SK-N-SH (cell line): Measurements from ENCODE around the gene NPRL2. TPM values are rescaled to one million over a fixed set of nuclear protein-coding genes. Genes with fewer than 3 reads are reported as not detected.

ENCODE experiments used
- CTCF ChIA-PET: fragments of 300-600, 350-600 bp; formaldehyde crosslinking; extraction: SDS; loops from one replicate; lab custom pipeline; 2021; lab: Yijun Ruan, JAX
- POLR2A ChIA-PET: fragments of 350-600 bp; sonication (Branson Sonifier 250); formaldehyde crosslinking; extraction: SDS; loops from one replicate; lab custom pipeline; 2020; ENCODE audit warnings: antibody characterized with exemption, inconsistent platforms; lab: Yijun Ruan, JAX
- DNase-seq: peaks from one replicate; pipeline ENCODE4 v3.0.0; 2012
- H2AFZ ChIP-seq: fragments of 200-600 bp; sonication (generic); 2 replicates; pipeline ENCODE4 v1.8.1; 2016; ENCODE audit warnings: antibody characterized with exemption, mild to moderate bottlenecking, low read depth
- H3F3A ChIP-seq: fragments of 200-600 bp; sonication (generic); replicated peaks from 2 replicates; pipeline ENCODE3; 2016; ENCODE audit warnings: antibody characterized with exemption, mild to moderate bottlenecking; ENCODE audit not compliant: insufficient read depth
- H3K27ac ChIP-seq, 2 experiments: fragments of 200-500 bp in 1 of 2; fragments of 200-600 bp in 1 of 2; sonication (Bioruptor generic) in 1 of 2; sonication (generic), shearing (Covaris generic) in 1 of 2; 2 replicates each; pipeline versions ENCODE4 v1.5.1 to v1.6.1; 2014 to 2016; ENCODE audit warnings: low read depth in 2 of 2, inconsistent platforms in 1 of 2, low read length in 1 of 2, mild to moderate bottlenecking in 1 of 2, mixed read lengths in 1 of 2
- H3K27me3 ChIP-seq: fragments of 200-600 bp; sonication (generic), shearing (Covaris generic); 2 replicates; pipeline ENCODE4 v1.6.1; 2016; ENCODE audit warnings: mixed run types; ENCODE audit not compliant: insufficient read depth
- H3K36me3 ChIP-seq, 2 experiments: fragments of 200-500 bp in 1 of 2; fragments of 200-600 bp in 1 of 2; sonication (Bioruptor generic) in 1 of 2; sonication (generic) in 1 of 2; replicated peaks in 1 of 2; 2 replicates each; pipeline versions ENCODE3 to v1.5.1; 2014 to 2016; ENCODE audit warnings: low read length in 1 of 2, mild to moderate bottlenecking in 1 of 2; ENCODE audit not compliant: insufficient read depth in 2 of 2, control insufficient read depth in 1 of 2
- H3K4me1 ChIP-seq, 2 experiments: fragments of 200-500 bp in 1 of 2; fragments of 200-600 bp in 1 of 2; sonication (Bioruptor generic) in 1 of 2; sonication (generic), shearing (Covaris generic) in 1 of 2; 2 replicates each; pipeline versions ENCODE4 v1.5.1 to v1.6.1; 2014 to 2016; ENCODE audit warnings: low read depth in 1 of 2, low read length in 1 of 2, mixed run types in 1 of 2; ENCODE audit not compliant: insufficient read depth in 2 of 2, control insufficient read depth in 1 of 2
- H3K4me2 ChIP-seq: fragments of 200-600 bp; sonication (generic), shearing (Covaris generic); 2 replicates; pipeline ENCODE4 v1.6.1; 2017; ENCODE audit warnings: mixed run types
- H3K4me3 ChIP-seq, 2 experiments: fragments of 200-500 bp in 1 of 2; fragments of 200-600 bp in 1 of 2; sonication (Bioruptor generic) in 1 of 2; sonication (generic), shearing (Covaris generic) in 1 of 2; 2 replicates each; pipeline versions ENCODE4 v1.5.1 to v1.8.1; 2014 to 2016; ENCODE audit warnings: low read depth in 2 of 2, inconsistent platforms in 1 of 2, low read length in 1 of 2, mild to moderate bottlenecking in 1 of 2, mixed read lengths in 1 of 2, moderate library complexity in 1 of 2
- H3K79me2 ChIP-seq: fragments of 200-600 bp; sonication (generic); 2 replicates; pipeline ENCODE4 v1.8.1; 2017; ENCODE audit warnings: mild to moderate bottlenecking; ENCODE audit not compliant: insufficient read depth
- H3K9ac ChIP-seq: fragments of 200-600 bp; sonication (generic); 2 replicates; pipeline ENCODE4 v1.6.1; 2017; ENCODE audit warnings: mixed run types
- H3K9me2 ChIP-seq: fragments of 200-600 bp; sonication (generic); 2 replicates; pipeline ENCODE4 v1.6.1; 2017; ENCODE audit warnings: mixed run types
- H3K9me3 ChIP-seq: fragments of 200-600 bp; sonication (generic); 2 replicates; pipeline ENCODE4 v1.6.1; 2017; ENCODE audit warnings: mixed run types, mild to moderate bottlenecking, moderate library complexity
- H4K20me1 ChIP-seq: fragments of 200-600 bp; sonication (generic); 2 replicates; pipeline ENCODE4 v1.6.1; 2017; ENCODE audit warnings: mild to moderate bottlenecking, mixed run types; ENCODE audit not compliant: insufficient read depth
- ELF1 ChIP-seq: IDR thresholded peaks from 2 replicates; pipeline ENCODE4 v1.4.0; 2012
- EP300 ChIP-seq, 2 experiments: IDR thresholded peaks; 2 replicates each; pipeline versions ENCODE4 v1.4.0 to v1.6.1; 2012; ENCODE audit warnings: borderline replicate concordance in 1 of 2, low read depth in 1 of 2, low read length in 1 of 2
- EZH2phosphoT487 ChIP-seq: fragments of 200-600 bp; sonication (generic); IDR thresholded peaks from 2 replicates; pipeline ENCODE4 v1.6.1; 2017; ENCODE audit warnings: low read depth, mixed run types, mild to moderate bottlenecking, antibody characterized with exemption, moderate library complexity, borderline replicate concordance
- FOXJ3 ChIP-seq: sonication (generic); formaldehyde crosslinking; IDR thresholded peaks from 2 replicates; pipeline ENCODE4 v1.5.1; 2020; ENCODE audit warnings: mild to moderate bottlenecking, missing genetic modification reagents
- JUND ChIP-seq: IDR thresholded peaks from 2 replicates; pipeline ENCODE4 v1.4.0; 2012
- NRF1 ChIP-seq: IDR thresholded peaks from 2 replicates; pipeline ENCODE4 v1.6.1; 2012; ENCODE audit warnings: low read depth, mild to moderate bottlenecking, low read length
- RAD21 ChIP-seq: IDR thresholded peaks from 2 replicates; pipeline ENCODE4 v1.6.1; 2012; ENCODE audit warnings: mild to moderate bottlenecking, low read length
- RCOR1 ChIP-seq: fragments of 150-350 bp; IDR thresholded peaks from 2 replicates; pipeline ENCODE4 v1.6.1; 2017; ENCODE audit warnings: antibody characterized with exemption, low read length
- SMC3 ChIP-seq: IDR thresholded peaks from 2 replicates; pipeline ENCODE4 v1.6.1; 2012; ENCODE audit warnings: low read depth, low read length, improper control_type of control experiment
- TAF1 ChIP-seq: IDR thresholded peaks from 2 replicates; pipeline ENCODE4 v1.6.1; 2012; ENCODE audit warnings: low read depth, mild to moderate bottlenecking, low read length, moderate library complexity, borderline replicate concordance
- TCF12 ChIP-seq: IDR thresholded peaks from 2 replicates; pipeline ENCODE4 v1.4.0; 2012
- TEAD4 ChIP-seq: IDR thresholded peaks from 2 replicates; pipeline ENCODE4 v1.4.0; 2012; ENCODE audit warnings: mild to moderate bottlenecking, borderline replicate concordance; ENCODE audit not compliant: insufficient read depth
- WGBS: methylation state at CpG from one replicate; pipeline ENCODE4 v1.1.6; 2017; ENCODE audit warnings: low lambda C conversion rate; 5-methylcytosine and 5-hydroxymethylcytosine counted together
- polyA plus RNA-seq, 3 experiments: library from polyadenylated mRNA; depleted of rRNA; stranded (reverse); fragments of >200 nt; gene quantifications; 2 replicates each; pipeline ENCODE4 v1.2.3, GENCODE V29; 2012
- TF ChIP-seq, protein P1 (sequence below): fragments of 200-600 bp; sonication (generic); IDR thresholded peaks from 2 replicates; pipeline ENCODE4 v1.6.1; 2017; ENCODE audit warnings: antibody characterized with exemption, mild to moderate bottlenecking, moderate library complexity
- TF ChIP-seq, protein P2 (sequence below): IDR thresholded peaks from 2 replicates; pipeline ENCODE4; 2012
- TF ChIP-seq, protein P3 (sequence below): IDR thresholded peaks from 2 replicates; pipeline ENCODE4 v1.4.0; 2012; ENCODE audit warnings: low read depth
- TF ChIP-seq, protein P4 (sequence below): fragments of 150-350 bp; IDR thresholded peaks from 2 replicates; pipeline ENCODE4 v1.6.1; 2017; ENCODE audit warnings: antibody characterized with exemption, low read length, low read depth, borderline replicate concordance
- TF ChIP-seq, protein P5 (sequence below): IDR thresholded peaks from 2 replicates; pipeline ENCODE4 v1.6.1; 2012; ENCODE audit warnings: mild to moderate bottlenecking, low read depth, low read length, moderate library complexity

Gene NPRL2
- polyA plus RNA-seq, 1 of the 3 experiments (the other 2 are of a cell fraction) = 43.6 TPM

DNA sequence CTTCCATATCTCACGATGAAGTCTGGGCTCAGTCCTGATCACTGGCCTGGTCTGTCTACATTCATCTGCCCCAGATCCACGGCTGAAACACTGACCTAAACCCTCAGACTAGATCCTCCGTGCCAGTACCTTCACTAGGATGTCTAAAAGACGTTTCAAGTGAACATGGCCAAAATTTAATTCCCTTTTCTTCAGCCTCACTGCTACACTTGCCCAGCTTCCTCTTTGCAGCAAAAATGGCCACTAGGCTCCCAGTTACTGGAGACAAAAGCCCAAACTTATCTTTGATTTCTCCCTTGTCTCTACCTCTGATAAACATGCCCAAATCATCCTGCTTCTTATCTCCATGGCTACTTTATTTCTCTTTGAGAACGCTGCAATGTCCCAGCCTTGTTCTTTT lies 11.6 kb downstream of the NPRL2 start:
- H3K4me2 ChIP-seq = no peak overlapping the region
- POLR2A ChIA-PET = interaction anchor here (2.2 to 3.6 kb wide), 2 partner anchors 11 to 40 kb away, joined by 6 to 38 read pairs; partner anchors contain the start of genes HYAL3, NAA80 and TUSC2
- H2AFZ ChIP-seq = no peak overlapping the region
- TF ChIP-seq, protein P1, sequence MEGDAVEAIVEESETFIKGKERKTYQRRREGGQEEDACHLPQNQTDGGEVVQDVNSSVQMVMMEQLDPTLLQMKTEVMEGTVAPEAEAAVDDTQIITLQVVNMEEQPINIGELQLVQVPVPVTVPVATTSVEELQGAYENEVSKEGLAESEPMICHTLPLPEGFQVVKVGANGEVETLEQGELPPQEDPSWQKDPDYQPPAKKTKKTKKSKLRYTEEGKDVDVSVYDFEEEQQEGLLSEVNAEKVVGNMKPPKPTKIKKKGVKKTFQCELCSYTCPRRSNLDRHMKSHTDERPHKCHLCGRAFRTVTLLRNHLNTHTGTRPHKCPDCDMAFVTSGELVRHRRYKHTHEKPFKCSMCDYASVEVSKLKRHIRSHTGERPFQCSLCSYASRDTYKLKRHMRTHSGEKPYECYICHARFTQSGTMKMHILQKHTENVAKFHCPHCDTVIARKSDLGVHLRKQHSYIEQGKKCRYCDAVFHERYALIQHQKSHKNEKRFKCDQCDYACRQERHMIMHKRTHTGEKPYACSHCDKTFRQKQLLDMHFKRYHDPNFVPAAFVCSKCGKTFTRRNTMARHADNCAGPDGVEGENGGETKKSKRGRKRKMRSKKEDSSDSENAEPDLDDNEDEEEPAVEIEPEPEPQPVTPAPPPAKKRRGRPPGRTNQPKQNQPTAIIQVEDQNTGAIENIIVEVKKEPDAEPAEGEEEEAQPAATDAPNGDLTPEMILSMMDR = no peak
- TF ChIP-seq, protein P2, sequence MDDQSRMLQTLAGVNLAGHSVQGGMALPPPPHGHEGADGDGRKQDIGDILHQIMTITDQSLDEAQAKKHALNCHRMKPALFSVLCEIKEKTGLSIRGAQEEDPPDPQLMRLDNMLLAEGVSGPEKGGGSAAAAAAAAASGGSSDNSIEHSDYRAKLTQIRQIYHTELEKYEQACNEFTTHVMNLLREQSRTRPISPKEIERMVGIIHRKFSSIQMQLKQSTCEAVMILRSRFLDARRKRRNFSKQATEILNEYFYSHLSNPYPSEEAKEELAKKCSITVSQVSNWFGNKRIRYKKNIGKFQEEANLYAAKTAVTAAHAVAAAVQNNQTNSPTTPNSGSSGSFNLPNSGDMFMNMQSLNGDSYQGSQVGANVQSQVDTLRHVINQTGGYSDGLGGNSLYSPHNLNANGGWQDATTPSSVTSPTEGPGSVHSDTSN = no peak
- no peak for TF ChIP-seq TCF12
- no peak for TF ChIP-seq TEAD4
- no peak for TF ChIP-seq ELF1
- no peak for TF ChIP-seq SMC3
- TF ChIP-seq, protein P3, sequence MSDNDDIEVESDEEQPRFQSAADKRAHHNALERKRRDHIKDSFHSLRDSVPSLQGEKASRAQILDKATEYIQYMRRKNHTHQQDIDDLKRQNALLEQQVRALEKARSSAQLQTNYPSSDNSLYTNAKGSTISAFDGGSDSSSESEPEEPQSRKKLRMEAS = no peak
- no peak for TF ChIP-seq TAF1
- TF ChIP-seq RCOR1 = no peak
- TF ChIP-seq, protein P4, sequence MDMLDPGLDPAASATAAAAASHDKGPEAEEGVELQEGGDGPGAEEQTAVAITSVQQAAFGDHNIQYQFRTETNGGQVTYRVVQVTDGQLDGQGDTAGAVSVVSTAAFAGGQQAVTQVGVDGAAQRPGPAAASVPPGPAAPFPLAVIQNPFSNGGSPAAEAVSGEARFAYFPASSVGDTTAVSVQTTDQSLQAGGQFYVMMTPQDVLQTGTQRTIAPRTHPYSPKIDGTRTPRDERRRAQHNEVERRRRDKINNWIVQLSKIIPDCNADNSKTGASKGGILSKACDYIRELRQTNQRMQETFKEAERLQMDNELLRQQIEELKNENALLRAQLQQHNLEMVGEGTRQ = no peak
- TF ChIP-seq NRF1 = no peak
- TF ChIP-seq RAD21 = no peak
- TF ChIP-seq EZH2phosphoT487 = no peak
- TF ChIP-seq EP300 (IDR thresholded peaks at IDR 0.05; ENCODE audit: borderline replicate concordance in 1 of 2, low read depth in 1 of 2, low read length in 1 of 2) = no peak
- no peak for TF ChIP-seq FOXJ3
- TF ChIP-seq, protein P5, sequence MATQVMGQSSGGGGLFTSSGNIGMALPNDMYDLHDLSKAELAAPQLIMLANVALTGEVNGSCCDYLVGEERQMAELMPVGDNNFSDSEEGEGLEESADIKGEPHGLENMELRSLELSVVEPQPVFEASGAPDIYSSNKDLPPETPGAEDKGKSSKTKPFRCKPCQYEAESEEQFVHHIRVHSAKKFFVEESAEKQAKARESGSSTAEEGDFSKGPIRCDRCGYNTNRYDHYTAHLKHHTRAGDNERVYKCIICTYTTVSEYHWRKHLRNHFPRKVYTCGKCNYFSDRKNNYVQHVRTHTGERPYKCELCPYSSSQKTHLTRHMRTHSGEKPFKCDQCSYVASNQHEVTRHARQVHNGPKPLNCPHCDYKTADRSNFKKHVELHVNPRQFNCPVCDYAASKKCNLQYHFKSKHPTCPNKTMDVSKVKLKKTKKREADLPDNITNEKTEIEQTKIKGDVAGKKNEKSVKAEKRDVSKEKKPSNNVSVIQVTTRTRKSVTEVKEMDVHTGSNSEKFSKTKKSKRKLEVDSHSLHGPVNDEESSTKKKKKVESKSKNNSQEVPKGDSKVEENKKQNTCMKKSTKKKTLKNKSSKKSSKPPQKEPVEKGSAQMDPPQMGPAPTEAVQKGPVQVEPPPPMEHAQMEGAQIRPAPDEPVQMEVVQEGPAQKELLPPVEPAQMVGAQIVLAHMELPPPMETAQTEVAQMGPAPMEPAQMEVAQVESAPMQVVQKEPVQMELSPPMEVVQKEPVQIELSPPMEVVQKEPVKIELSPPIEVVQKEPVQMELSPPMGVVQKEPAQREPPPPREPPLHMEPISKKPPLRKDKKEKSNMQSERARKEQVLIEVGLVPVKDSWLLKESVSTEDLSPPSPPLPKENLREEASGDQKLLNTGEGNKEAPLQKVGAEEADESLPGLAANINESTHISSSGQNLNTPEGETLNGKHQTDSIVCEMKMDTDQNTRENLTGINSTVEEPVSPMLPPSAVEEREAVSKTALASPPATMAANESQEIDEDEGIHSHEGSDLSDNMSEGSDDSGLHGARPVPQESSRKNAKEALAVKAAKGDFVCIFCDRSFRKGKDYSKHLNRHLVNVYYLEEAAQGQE = no peak
- no peak for TF ChIP-seq JUND
- no peak overlapping the region for H3K4me3 ChIP-seq
- no peaks in the 10 kb centered on the region for H3K9me2 ChIP-seq
- H3K4me1 ChIP-seq = peaks cover 10 to 30% of the 10 kb centered on the region in 2 experiments
- H3K27me3 ChIP-seq = no peaks in the 10 kb centered on the region
- no peak for DNase-seq
- peaks cover 10% of the 10 kb centered on the region; the same call in 1 of the 2 replicates for H4K20me1 ChIP-seq
- peak overlapping the region in 1 of 2 experiments; percentile 98; a peak in 2 of 4 replicates for H3K27ac ChIP-seq
- CTCF ChIA-PET = interaction anchor here (1.0 to 6.8 kb wide), 5 partner anchors 10 to 213 kb away, joined by 3 to 40 read pairs (median 4); partner anchors contain the start of genes CYB561D2 and NPRL2
- no peak overlapping the region for H3K9ac ChIP-seq
- WGBS = 94% methylated on average over 5 of the region's 5 CpGs
- no peaks in the 10 kb centered on the region for H3K9me3 ChIP-seq
- no peaks in the 10 kb centered on the region for H3K36me3 ChIP-seq
- H3K79me2 ChIP-seq = peaks cover 41% of the 10 kb centered on the region
- peaks cover 3% of the 10 kb centered on the region for H3F3A ChIP-seq
